Vagina (tissue), 2 donors: ENCODE measurements around the gene FBLN1.

ENCODE experiments used
- CTCF ChIP-seq, 3 experiments: fragments of 450-650 bp in 2 of 3; fragments of 200-600 bp in 1 of 3; sonication (generic) in 1 of 3; IDR thresholded peaks; one replicate each; pipeline ENCODE4 v1.5.1; 2017 to 2019; ENCODE audit warnings: antibody characterized with exemption in 3 of 3, mild to moderate bottlenecking in 2 of 3, moderate library complexity in 2 of 3
- POLR2A ChIP-seq, 2 donors: fragments of 450-650 bp; IDR thresholded peaks; one replicate each; pipeline ENCODE4 v1.6.1; 2017; ENCODE audit warnings: antibody characterized with exemption in 2 of 2, mild to moderate bottlenecking in 2 of 2, moderate library complexity in 2 of 2

GRCh38 chr22:45528046-45528445 is 25.4 kb downstream of the FBLN1 start:
- no peak for TF ChIP-seq POLR2A (IDR thresholded peaks at IDR 0.05)
- TF ChIP-seq CTCF (IDR thresholded peaks at IDR 0.05), result no peak
